ENCODE results near the gene CCDC57.

CCDC57 gene

GRCh38 chr17:82235775-82236141, 23.1 kb upstream of the CCDC57 start:
- no peak for DNase-seq (ENCODE audit: low spot score)

DNA sequence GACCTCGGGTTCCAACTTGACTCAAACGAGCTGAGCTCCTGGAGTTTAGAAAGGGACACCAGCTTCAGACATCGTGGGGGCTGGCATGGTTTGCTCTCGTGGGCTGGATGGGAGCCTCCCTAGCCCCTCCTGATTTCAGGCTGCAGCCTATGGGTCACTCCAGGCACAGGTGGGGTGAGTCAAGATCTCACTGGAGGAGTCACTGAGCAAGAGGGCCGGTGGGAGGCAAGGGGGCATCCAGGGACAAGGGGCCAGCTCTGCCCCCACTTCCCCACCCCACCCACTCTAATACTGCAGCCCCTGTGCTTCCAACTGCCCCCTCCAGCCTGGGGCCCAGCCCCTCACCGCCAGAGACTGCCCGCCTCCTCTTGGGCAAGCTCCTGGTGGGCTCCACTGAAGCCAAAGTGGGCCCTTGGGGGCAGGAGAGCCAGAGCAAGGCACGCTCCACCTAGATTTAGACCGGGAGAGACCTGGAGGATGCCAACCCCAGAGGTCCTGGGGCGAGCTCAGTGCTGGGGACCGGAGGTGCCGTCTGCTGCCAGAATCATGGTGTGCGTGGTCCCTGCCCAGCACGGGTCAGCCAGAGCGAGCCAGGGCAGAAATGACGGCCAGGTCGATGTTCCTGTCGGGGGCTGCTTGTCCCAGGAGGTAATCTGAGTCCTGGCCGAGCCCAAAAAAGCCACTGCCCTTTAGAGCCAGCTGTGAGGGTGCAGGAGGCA, 22.6 kb upstream of the CCDC57 start:
- DNase-seq (ENCODE audit: low spot score), result no peak

GRCh38 chr17:82234211-82235055, 21.8 kb upstream of the CCDC57 start:
- no peak for DNase-seq (ENCODE audit: low spot score)

GRCh38 chr17:82232876-82233785, 20.5 kb upstream of the CCDC57 start:
- no peak for DNase-seq (ENCODE audit: low spot score)

GRCh38 chr17:82232322-82232820, 19.7 kb upstream of the CCDC57 start:
- no peak for DNase-seq (ENCODE audit: low spot score)

DNA sequence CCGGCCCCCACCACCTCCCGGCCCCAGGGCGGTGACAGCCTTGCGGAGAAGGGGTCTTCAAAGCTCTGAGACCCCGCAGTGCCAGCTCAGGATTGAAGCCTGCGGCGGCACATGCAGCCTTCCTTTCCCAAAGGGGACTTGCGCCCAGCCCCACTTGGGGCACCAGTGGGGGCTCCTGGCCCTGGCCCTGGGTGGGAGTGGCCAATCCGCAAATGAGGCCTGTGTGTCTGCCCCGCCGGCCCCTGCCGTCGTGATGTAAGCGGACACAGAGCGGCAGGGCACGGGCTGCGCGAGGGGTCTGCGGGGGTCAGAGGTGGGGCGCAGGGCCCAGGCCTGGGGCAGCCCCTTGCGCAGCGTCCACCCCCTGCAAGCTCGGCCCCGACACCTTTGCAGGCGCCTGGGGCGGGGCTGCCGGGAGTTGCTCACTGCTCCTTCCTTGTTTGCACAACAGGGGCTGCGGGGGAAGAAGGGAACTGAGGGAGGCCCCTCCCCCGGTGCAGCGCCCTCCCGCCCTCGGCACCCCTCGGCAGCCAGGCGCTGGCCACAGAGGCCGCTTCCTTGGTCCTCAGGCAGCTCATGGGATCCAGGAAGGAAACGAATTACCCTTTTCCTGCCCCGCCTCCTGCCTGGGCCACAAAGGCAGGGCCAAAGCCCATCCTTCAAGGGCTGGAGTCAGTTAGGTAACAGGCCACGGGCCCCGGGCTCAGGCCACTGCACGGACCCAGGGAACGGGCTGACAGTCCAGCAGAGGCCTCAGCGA, 19.1 kb upstream of the CCDC57 start:
- no peak for DNase-seq (ENCODE audit: low spot score)

DNA sequence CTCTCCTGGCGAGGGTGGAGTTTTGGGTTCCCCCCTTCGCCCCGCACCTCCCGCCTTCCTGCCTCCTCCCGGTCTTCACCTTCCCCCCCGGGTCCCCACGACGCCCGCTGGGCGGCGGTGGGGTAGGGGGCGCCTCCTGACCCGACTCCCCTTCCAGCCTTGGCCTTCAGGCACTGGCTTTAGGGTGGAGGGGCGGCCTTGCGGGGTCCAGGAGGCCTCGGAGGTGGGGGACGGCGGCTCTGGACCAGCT, 18.6 kb upstream of the CCDC57 start:
- no peak for DNase-seq (ENCODE audit: low spot score)

GRCh38 chr17:82230609-82231311, 18.1 kb upstream of the CCDC57 start:
- DNase-seq (ENCODE audit: low spot score), result no peak

GRCh38 chr17:82229698-82230608, 17.3 kb upstream of the CCDC57 start:
- DNase-seq (ENCODE audit: low spot score), result no peak

DNA sequence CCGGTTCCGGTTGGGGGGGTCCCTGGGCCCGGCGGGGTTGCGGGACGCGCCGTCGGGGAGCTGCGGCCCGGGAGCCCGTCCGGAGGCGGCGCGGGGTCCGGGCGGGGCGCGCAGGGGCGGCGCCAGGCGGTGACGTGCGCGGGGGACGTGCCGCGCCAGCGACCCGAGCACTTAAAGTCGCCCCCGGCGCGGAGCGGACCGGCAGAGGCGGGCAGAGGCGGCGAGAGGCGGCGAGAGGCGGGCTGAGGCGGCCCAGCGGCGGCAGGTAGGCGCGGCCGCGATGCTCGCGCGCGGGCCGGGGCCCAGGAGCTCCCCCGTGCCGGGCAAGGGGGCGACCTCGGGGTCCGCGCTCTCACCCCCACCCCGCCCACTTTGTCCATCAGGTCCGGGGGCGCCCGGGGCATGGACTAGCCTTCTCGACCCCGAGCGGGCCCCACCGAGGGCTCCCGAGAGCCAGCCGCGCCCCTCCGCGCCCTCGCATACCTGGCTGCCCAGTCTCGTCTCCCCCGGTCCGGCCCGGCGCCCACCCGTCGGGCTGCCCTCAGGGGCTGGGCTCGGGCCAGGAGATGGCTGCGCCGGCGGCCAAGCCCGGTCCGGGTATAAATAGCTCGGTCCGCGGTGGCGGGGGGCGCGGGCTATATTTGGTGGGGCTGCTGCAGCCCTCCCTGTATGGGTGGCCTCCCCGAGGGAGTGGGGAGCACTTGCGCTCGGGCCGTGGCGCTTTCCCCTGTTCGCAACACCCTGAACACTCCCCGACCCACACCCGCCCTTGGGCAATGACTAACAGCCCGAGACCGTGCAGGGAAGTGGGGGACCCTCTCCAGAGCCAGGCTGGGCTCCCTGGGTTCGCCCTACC, 16.4 kb upstream of the CCDC57 start, which contains the start of gene SLC16A3:
Gene SLC16A3, plus strand, starts transcription at position 201 of the 856 bp plus-strand sequence. CDS start 6,967 bp downstream, outside the sequence.
- DNase-seq (ENCODE audit: low spot score), result peak; percentile 76

- DNase-seq (ENCODE audit: low spot score), result peak; percentile 53
These were observed 15.7 kb upstream of the CCDC57 start for GRCh38 chr17:82228278-82228841.

DNA sequence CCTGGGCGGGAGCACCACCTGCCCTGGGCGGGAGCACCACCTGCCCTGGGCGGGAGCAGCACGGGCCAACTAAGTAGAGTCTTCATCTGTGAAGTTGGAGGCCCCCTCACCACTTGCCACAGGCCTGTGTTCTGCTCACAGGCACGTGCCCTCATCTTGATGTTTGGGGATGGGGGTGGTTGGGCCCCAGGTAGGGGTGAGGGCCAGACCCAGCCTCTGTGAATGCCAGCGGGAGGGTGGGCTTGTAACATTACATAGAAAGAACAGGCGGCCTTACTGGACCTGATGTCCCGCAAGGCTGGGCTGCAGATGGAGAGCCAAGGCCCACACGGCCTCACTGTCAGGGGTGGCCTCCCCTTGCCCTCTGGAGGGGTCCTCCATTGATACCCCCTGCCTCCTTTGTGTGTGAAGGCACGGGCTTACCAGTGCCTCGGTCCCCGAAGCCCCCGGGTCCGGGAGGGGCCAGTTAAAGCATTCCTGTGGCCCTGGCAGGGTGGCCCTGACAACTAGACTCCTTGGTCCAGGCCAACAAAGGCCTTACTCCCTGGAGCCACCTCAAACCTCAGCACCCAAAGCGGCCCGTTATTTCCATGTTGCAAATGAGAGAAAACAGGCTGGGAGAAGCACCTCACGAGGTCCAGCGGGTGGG, 15.1 kb upstream of the CCDC57 start:
- DNase-seq (ENCODE audit: low spot score), result no peak

DNA sequence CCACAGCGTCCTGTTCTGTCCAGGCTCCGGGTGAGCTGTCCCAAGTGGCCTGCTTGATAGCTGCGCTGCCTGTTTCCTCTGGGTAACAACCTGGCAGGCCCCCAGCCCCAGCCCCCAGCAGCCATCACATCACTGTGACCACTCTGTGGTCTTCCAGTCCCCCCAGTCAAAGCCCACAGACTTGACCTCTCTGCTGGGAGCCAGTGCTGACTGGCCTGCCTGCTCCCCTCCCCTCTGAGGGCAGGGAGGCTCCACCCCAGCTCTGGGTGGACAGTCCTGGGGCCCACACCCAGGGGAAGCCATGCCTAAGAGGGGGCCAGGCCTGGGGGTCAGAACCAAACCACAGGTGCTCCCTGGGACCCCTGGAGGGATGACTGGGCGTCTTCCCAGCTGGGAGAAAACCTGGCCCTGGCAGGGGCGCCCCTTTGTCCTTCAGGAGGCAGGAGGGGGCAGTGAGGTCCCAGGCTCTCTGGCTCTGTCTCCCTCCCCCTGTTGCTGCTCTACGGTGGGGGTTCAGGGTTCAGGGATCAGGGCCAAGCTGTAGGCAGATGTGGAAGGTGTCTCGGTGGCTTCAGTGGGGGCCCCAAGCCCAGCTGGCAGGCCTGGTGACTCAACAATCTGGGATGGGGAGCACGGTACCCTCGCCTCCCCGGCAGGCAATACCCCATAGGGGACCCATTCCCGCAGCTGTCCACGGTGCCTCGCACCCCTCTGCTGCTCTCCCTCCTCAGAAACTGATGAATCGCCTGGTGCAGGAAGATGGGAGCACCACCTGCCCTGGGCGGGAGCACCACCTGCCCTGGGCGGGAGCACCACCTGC, 14.4 kb upstream of the CCDC57 start:
- no peak for DNase-seq (ENCODE audit: low spot score)

DNA sequence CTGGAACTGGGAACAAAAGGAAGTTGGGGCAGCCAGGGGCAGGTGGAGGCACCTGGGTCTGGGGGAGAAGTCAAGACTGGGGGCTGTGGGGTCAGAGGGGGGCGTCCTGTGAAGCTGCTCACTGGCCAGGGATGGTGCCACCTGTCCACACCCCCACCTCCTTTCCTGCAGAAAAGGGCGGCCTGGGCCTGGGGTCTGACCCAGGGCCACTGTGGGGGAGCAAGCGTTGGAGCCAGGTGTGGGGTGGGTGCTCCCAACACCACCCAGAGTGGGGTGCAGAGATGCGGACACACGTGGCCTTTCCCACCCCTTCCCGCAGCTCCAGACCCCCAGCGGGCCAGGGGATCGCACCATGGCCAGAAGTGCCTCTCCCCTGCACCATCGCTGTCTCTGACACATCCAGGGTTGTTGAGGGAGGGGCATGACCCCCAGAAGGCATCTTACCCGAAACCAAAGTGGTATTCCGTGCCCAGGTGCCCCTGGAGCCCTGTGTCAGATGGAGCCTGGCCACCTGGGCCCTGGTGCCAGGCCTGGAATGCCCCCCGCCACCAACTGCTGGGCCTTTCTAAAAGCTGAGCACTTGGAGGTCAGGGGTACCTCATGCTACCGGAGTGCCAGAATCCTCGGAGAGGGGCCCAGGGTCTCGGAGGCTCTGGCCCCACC, 13.6 kb upstream of the CCDC57 start:
- no peak for DNase-seq (ENCODE audit: low spot score)

DNA sequence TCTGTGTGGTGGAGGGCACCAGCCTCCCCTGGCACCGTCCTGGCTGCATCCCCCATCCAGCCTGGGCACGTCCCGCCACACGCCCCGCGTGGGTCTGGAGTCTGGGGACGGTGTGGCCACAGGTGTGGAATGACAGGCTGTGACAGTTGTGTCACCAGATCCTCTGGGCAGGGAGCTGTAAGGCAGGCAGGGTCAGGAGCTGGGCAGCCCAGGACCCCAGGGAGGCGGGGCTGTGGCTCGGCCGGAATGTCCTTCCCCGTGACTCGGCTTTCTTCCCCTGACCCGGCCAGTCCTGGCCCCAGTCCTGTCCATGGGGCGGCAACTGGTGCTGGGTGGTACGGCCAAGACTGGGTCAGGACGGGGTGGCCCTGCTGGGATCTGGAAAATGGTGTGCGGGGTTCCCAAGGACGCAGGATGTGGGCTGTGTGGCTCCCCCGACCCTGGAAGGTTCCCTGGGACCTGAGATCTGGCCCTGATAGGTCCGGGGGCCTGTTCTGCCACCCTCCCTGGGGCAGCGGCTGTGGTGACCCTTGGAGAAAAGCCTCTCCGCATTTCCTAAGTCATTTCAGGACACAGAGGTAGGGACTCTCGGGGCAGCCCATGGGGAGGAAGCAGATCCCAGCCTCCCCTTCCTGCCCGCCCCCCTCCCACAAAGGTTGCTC, 12.9 kb upstream of the CCDC57 start:
- no peak for DNase-seq (ENCODE audit: low spot score)

DNA sequence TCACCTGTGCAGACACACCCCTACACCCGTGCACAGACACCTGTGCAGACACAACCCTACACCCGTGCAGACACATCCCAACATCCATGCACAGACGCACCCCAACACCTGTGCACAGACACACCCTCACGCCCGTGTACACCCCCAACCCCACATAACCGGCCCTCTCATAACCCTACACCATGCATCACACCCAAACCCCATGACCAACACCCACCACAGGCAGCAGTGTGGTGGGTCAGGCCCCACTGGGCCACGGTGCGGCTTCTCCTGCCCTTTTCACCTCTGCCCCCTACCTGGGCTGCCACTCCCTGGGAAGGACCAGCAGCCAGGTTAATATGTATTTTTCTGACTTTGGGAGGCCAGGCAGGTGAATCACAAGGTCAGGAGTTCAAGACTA, 12.0 kb upstream of the CCDC57 start:
- no peak for DNase-seq (ENCODE audit: low spot score)

Data from LoVo (cell line).